Body of pancreas (tissue), 4 donors: Measurements from ENCODE around the gene ADD1.

Source experiments
- POLR2A ChIP-seq, 3 donors: fragments of 450-650 bp; IDR thresholded peaks; one replicate each; pipeline ENCODE4 v1.6.1; 2016; ENCODE audit warnings: antibody characterized with exemption in 3 of 3, mild to moderate bottlenecking in 2 of 3
- TF ChIP-seq, protein P1 (sequence below), 7 experiments: fragments of 450-650 bp in 4 of 7; fragments of 200-600 bp in 3 of 7; sonication (generic) in 3 of 7; IDR thresholded peaks; one replicate each; pipeline ENCODE4 v1.5.1; 2016 to 2019; ENCODE audit warnings: antibody characterized with exemption in 7 of 7

DNA sequence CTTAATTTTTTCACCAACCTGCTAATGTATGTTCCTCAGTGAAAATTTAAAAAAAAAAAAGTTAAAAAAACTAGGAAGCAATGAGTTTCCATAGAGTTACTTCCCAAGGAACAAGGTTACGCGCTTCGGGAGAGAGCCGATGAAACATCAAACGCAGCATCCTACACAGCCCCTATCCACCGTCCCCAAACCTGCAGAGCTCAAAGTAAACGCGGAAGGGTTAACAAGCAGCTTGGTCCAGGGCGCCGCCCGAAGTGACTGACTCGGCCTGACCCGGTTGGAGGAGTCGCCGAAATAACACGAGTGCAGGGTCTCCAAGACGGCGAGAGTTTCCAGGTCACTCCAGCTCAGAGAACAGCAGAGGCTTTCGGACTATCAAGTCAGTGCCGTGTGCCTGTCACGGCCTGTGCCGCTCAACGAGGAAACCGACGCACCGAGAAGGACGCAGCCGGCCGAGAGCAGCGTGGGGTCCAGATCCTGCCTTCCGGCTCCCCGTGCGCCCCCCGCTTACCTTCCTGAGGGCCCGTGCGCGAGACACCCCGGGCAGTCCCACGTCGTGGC is 119.0 kb downstream of the ADD1 start:
- TF ChIP-seq POLR2A (IDR thresholded peaks at IDR 0.05): no peak
- TF ChIP-seq, protein P1, sequence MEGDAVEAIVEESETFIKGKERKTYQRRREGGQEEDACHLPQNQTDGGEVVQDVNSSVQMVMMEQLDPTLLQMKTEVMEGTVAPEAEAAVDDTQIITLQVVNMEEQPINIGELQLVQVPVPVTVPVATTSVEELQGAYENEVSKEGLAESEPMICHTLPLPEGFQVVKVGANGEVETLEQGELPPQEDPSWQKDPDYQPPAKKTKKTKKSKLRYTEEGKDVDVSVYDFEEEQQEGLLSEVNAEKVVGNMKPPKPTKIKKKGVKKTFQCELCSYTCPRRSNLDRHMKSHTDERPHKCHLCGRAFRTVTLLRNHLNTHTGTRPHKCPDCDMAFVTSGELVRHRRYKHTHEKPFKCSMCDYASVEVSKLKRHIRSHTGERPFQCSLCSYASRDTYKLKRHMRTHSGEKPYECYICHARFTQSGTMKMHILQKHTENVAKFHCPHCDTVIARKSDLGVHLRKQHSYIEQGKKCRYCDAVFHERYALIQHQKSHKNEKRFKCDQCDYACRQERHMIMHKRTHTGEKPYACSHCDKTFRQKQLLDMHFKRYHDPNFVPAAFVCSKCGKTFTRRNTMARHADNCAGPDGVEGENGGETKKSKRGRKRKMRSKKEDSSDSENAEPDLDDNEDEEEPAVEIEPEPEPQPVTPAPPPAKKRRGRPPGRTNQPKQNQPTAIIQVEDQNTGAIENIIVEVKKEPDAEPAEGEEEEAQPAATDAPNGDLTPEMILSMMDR (IDR thresholded peaks at IDR 0.05): no peak
